Measurements from ENCODE around the gene ARFGEF2.

- TF ChIP-seq CTCF (conservative IDR thresholded peaks at IDR 0.05): no peak
- no peak for TF ChIP-seq ZFX (IDR thresholded peaks at IDR 0.05)
Observed at GRCh38 chr20:48919882-48920526, 1.5 kb upstream of the ARFGEF2 start.
